ENCODE results near the gene CTU1.

Gene CTU1

GRCh38 chr19:51091126-51091525 is 17.1 kb downstream of the CTU1 start:
- no peak overlapping the region for H3K4me3 ChIP-seq (ENCODE audit: low read depth, low read length)
- TF ChIP-seq, protein P1, sequence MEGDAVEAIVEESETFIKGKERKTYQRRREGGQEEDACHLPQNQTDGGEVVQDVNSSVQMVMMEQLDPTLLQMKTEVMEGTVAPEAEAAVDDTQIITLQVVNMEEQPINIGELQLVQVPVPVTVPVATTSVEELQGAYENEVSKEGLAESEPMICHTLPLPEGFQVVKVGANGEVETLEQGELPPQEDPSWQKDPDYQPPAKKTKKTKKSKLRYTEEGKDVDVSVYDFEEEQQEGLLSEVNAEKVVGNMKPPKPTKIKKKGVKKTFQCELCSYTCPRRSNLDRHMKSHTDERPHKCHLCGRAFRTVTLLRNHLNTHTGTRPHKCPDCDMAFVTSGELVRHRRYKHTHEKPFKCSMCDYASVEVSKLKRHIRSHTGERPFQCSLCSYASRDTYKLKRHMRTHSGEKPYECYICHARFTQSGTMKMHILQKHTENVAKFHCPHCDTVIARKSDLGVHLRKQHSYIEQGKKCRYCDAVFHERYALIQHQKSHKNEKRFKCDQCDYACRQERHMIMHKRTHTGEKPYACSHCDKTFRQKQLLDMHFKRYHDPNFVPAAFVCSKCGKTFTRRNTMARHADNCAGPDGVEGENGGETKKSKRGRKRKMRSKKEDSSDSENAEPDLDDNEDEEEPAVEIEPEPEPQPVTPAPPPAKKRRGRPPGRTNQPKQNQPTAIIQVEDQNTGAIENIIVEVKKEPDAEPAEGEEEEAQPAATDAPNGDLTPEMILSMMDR (IDR thresholded peaks at IDR 0.05; ENCODE audit: borderline replicate concordance, insufficient read depth, low read depth, low read length) = no peak

DNA sequence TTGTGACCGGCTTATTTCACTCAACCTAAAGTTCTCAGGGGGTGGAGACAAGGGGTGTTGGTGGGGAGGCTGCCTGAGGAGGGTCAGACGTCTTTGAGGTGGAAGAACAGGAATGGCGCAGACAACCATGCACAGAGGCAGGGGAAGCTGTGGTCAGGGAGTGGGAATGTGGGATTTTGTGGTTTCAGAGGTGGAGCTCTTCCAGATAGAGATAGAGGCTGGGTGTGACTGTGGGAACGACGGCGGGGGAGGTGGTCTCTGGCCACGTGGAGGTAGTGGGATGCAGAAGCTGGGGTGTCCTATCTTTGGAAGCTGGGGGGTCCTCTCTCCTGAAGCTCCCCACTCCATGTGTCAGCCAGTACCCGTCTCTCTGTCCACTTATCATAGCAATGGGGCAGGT is 17.7 kb downstream of the CTU1 start:
- TF ChIP-seq, protein P1 (IDR thresholded peaks at IDR 0.05; ENCODE audit: borderline replicate concordance, insufficient read depth, low read depth, low read length) = no peak
- no peak overlapping the region for H3K4me3 ChIP-seq (ENCODE audit: low read depth, low read length)

DNA sequence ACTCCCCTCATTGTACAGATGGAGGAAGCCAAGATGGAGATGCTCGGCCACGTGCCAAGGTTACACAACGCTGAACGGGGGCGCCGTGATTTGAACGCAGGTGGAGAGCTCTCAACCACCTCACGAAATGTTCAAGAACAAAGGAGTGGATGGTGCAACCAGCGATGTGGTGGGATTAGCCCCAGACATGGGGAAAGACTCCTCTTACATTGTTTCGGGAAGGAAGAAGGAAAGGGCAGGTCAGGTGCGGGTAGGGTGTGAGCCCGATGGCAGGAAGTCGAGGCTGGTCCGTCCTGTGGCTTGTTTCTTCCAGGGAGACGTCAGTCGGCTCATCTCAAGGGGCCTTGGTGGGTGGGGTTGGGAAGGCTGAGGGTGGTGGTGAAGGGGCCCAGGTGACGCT is 18.4 kb downstream of the CTU1 start:
- TF ChIP-seq, protein P1 (IDR thresholded peaks at IDR 0.05; ENCODE audit: borderline replicate concordance, insufficient read depth, low read depth, low read length) = no peak

GRCh38 chr19:51086153-51086850 is 21.9 kb downstream of the CTU1 start:
- H3K4me3 ChIP-seq (ENCODE audit: low read depth, low read length) = no peak overlapping the region
- TF ChIP-seq, protein P1 (IDR thresholded peaks at IDR 0.05; ENCODE audit: borderline replicate concordance, insufficient read depth, low read depth, low read length) = no peak

More for the DNA sequence above, 18.4 kb downstream of the CTU1 start:
- H3K4me3 ChIP-seq (ENCODE audit: low read depth, low read length) = no peak overlapping the region

DNA sequence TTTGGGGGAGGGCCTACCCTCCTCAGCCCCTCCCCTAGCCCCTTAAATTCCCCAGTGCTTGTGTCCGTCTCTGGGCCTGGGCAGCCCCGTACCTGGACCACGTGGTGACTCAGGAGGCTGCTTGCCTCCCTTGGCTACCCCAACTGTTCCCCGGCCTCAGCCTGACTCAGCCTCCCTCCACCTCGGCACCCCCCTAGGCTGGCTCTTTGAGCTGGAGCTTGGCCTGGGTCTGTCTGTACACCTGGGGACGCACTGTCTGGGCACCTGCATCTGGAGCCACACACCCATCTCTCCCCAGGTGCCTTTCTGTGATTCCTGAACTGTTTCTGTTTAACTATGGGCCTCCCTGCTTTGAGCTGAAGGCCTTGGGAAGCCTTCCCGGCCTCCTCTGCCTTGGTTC is 23.7 kb downstream of the CTU1 start:
- no peak overlapping the region for H3K4me3 ChIP-seq (ENCODE audit: low read depth, low read length)
- TF ChIP-seq, protein P1 (IDR thresholded peaks at IDR 0.05; ENCODE audit: borderline replicate concordance, insufficient read depth, low read depth, low read length) = no peak

DNA sequence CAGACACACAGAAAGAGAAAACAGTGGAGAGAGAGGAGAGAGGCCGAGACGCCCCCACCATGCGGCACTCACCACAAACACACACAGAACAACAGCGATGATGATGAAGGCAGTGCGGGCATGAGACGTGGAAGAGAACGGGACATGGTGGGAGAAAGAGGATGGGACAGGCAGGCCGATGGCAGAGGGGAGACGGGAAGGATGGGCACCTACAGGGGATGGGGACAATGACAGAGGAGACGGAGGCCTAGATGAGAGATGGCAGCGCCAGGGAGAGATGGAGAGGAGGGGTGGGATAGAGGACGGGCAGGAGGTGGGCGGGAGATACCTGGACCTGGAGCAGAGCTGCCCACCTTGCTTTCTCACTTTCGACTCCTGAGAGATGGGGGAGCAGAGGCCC is 24.4 kb downstream of the CTU1 start:
- TF ChIP-seq, protein P1 (IDR thresholded peaks at IDR 0.05; ENCODE audit: borderline replicate concordance, insufficient read depth, low read depth, low read length) = no peak
- no peak overlapping the region for H3K4me3 ChIP-seq (ENCODE audit: low read depth, low read length)

GRCh38 chr19:51083181-51083580 is 25.0 kb downstream of the CTU1 start:
- TF ChIP-seq, protein P1 (IDR thresholded peaks at IDR 0.05; ENCODE audit: borderline replicate concordance, insufficient read depth, low read depth, low read length) = no peak
- no peak overlapping the region for H3K4me3 ChIP-seq (ENCODE audit: low read depth, low read length)
